Central memory CD4-positive, alpha-beta T cell (primary cell): ENCODE data around the gene RHEBL1.

Experiments used
- DNase-seq: peaks from one replicate; pipeline ENCODE4 v3.0.0; 2022
- total RNA-seq, 3 experiments: gene quantifications; one replicate each; lab custom pipeline; 2026; lab: John Stamatoyannopoulos, UW

The RHEBL1 gene, protein sequence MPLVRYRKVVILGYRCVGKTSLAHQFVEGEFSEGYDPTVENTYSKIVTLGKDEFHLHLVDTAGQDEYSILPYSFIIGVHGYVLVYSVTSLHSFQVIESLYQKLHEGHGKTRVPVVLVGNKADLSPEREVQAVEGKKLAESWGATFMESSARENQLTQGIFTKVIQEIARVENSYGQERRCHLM
- 1.4 to 8.3 (median 2.6) reads per million in 3 experiments for total RNA-seq

DNA sequence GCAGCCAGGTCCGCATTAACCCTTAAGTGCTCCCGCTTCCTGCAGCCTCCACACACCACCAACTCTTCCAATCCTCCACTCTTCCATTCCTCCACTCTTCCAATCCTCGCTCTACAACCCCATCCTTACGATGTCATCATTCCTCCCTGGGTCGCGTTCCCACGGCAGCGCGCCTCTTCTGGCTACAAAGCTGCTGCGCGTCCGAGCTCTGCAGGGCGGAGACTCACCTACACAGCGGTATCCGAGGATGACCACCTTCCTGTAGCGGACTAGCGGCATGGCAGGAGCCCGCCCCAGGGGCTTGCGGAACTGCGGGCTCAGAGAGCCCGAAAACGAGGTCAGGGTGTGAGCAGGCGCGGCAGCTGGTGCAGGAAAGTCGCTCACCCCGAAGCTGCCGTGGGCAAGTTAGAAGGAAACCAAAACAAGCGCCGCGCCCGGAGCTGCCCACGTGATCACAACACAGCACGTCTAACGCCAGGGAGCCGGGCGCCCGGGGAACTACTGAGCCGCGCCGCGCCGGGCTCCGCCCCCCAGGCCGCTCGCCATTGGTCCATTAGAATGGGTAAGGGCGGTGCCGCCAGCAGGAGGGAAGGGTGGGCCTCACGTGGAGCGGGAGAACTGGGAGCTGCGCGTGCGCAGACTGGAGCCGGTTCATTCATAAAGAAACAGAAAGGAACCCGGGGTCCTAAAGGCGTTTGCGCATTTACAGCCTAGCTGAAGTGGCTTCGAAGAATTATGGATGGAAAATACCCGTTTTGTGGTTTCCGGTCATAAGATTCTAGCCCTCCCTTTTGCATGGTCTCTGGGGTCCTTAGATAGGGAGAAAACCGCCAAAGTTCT, at the start of gene RHEBL1:
RHEBL1 (minus strand) TSS at position 473 of the 840 bp plus-strand sequence; CDS start at position 279, 194 bp downstream.
- DNase-seq: peak; percentile 98

DNA sequence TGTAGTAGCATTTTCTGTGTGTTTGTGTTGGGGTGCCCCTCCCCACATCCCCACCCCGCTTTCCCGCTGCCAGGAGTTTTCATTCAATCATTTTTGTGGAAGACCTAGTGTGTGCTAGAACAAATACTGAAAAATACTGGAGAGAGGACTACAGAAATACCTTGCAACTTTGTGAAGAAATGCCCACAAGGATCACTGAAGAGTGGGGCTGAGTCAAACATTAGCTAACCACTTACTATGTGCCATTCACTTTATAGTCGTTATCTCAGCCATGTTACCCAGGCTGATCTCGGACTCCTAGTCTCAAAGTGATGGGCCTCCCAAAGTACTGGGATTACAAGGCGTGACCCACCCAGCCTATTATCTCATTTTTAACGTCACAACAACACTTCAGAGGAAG, 41.4 kb upstream of the RHEBL1 start:
- no peak for DNase-seq

DNA sequence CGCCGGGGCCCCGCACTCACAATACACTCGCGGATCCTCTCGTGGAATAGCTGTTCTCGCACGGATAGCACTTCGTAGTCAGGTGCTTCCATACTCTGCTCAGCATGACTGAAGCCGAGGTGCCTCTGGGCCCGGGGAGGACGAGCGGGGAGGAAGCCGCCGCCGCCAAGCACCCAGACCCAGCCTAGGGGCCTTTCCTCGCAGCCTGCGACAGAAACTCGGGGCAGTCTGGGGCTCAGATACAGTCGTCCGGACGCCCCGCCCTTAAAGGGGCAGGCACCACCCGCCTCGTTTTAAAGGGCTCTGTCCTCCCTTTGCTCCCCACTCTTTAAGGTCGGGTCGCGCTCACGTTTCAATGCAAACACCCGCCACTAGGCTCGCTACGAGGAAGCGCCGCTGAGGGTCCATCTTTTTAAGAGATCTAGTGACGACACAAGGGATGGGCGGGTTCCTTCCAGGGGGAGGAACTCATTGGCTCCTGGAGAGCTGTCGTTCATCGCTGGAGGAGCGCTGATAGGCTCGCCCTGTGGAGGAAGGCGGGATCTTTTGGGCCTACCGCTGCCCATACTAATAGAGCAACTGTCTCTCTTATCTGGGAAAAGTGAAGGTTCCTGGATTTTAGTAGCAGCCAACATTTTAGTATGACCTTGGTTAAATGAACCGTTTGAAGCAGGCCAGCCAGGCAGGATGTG, 40.8 kb upstream of the RHEBL1 start, which contains the start of gene LMBR1L:
LMBR1L (minus strand) TSS at position 384 of the 692 bp plus-strand sequence; CDS start at position 92, 292 bp downstream.
- DNase-seq: peak; percentile 97

DNA sequence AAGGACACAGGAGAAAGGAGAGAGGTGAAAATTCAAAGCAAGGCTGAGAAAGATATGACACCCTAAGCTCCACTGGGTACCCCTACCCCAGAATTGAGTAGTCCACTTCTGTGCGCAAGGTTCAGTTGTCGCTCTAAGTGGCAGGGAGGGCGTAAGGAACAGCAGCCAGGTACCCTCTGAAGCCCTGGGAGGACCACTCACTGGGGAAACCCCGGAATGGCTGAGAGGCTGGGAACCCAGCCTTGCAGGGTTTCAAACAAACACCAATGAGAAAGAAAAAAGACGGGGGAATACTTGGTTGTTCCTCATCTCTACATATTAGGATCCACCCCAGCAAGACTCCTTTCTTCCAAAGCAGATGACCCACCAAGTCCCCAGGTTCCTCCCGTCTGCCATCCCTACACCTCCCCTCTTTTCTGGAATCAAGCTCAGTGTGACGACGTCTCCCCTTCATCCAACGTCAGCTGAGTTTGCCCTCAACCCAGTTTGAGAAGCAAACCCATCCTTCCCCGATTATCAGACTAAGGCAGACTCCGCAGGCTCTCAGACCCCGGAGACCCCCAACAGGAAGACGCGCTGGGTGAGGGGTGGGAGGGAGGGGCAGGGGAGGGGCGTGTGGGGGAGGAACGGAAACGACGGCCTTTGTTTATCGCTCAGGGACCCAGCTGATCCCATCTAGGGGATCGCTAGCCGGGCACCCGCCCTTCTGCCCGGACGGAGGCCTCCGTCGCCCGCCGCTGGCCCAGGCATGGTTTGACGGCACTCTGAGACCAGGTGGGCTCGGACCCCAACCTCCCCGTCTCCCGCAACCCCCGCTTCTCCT, 40.1 kb upstream of the RHEBL1 start:
- no peak for DNase-seq

DNA sequence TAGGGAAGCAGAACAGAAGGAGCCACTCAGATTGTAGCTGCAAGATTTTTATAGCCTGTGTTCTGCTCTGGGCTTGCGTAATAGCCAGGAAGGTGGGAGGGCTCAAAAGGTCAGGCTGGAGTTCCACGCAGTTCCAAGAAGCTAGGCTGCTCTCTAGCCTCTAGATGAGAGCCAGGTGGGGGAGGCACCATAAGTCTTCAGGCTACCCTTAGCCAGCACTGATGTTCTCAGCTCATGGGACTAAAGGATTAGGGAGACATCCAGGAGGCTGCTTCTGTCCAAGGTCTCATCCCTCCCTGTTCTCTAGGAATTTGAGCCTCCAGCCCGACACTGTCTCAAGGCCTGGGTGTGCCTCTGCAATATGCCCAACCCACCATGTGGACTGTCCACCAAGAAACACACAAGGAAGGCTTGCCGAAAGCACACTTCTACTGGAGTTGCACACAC, 39.2 kb upstream of the RHEBL1 start:
- no peak for DNase-seq

DNA sequence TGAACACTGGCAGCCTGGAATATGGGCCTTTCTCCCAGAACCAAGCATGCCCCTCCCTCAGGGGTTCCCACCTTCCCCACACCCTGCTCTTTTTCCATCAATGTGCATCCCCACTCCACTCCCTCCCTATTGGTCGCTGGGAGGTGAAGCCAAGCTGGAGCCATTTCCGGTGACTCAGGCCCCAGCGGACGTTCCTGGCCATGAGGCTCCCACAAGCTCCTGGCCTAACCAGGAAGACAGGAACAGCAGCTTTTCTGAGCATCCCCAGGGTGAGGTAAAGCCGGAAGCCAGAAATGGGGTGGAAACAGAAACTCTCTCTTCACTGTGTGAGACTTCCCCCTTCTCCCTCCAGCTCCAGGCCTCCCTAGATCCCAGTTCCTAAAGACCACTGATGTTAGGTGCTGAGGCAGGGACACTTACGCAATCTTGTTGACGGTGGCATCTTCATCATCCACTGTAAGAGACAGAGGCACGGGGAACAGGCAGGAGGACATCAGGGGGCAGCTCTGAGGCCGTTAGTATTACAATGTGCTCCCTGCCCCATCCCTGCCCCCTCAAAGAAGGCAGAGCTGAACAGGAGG, 35.8 kb upstream of the RHEBL1 start:
- DNase-seq: no peak

DNA sequence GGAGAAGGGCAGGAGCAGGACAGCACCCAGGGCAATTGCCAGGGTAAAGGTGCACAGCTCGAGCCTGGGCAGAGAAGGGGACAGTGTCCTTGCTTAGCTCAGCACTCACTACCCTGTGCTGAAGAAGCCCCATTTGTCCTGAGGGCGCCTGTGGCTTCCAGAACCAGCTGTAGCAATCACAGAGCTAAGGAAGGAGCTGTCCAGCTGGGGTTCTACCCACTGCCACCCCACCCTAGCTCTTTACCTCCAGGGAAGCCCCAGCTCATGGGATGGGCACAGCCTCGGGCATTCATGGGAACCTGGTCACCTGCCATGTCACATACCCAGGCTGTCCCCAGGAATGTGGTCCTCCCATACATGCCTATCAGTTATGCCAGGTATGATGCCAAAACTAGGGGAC, 35.0 kb upstream of the RHEBL1 start:
- DNase-seq: no peak

DNA sequence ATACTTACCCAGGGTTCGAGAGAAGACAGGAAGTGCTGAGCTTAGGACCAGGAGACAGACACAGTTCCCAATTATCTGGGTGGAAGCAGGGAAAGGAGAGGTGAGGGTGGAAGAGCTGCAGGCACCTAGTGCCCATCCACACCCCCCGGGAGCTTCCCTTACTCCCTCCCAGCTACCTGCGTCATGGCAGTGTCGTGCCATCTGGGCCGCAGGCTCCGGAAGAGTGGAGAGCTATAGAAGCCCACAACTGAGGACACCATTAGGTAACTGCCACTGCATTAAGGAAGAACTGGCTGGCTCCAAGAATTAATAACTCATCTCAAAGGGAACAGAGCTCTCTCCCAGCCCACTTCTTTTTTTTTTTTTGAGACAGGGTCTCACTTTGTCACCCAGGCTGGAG, 30.6 kb upstream of the RHEBL1 start:
- no peak for DNase-seq

DNA sequence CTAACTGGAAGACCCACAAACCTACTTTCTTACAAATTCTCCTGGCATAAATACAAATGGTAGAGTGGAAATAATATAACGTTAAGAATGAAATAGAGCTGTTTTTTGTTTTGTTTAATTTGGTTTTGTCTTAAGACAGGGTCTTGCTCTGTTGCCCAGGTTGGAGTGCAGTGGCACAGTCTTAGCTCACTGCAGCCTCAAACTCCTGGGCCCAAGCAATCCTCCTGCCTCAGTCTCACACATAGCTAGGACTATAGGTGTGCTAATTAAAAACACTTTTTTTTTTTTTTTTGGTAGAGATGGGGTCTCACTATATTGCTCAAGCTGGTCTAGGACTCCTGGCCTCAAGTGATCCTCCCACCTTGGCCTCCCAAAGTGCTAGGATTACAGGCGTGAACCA, 28.9 kb upstream of the RHEBL1 start:
- no peak for DNase-seq

DNA sequence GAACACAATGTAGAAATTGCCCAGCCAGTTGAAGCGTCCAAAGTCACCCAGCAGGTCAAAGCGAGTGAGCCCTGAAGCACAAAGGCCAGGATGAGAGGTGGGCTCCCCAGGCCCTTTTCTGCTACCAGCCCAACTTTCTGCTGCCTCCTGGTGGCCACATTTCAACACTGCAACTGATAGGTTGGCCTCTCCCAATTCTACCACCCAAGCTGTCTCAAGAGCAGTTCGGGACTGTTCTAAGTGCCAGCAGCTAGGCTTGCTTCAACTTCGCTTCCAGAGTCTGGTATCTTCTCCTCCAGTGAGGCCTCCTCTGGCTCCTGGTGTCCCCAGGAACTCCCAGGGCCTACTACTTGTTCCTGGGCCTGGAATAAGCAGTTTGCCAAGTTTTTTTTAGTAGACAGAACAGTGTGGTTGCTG, 28.3 kb upstream of the RHEBL1 start:
- DNase-seq: peak; percentile 43

DNA sequence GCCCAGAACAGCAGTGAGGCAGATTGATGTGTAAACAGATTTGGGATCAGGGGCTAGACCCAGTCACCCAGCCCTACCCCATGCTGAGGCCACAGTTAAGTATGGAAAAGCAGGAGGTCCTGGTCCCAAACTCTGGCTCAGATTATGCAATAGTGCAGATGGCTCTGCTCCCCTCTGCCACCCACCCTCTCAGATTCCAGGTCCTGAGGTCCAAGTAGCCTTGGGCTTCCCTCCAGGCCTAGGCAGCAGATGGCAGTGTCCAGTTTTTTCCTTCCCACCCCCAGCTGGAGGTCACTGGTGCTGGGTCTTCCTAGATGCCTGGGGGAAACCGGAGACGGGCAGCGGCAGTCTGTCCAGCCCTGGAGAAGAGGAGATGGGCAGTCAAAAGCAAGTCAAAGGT, 27.6 kb upstream of the RHEBL1 start:
- DNase-seq: no peak

DNA sequence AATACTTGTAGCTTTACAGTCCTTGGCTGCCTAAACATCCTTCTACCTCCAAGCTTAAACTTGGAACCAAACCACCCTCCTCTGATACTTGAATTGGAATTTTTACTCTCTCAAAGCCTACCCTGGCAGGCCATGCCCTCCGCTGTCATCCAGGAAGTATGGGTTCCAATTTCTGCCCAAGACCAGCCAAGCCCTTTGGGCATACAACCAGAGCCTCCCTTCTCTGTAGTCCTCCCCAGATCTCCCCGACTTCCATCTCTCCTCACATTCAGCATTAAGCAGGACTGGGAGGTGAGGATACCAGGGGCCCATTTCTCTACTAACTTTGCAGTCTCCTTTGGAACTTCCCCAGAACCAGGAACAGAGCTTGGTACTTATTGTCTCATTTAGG, 25.2 kb upstream of the RHEBL1 start:
- no peak for DNase-seq

DNA sequence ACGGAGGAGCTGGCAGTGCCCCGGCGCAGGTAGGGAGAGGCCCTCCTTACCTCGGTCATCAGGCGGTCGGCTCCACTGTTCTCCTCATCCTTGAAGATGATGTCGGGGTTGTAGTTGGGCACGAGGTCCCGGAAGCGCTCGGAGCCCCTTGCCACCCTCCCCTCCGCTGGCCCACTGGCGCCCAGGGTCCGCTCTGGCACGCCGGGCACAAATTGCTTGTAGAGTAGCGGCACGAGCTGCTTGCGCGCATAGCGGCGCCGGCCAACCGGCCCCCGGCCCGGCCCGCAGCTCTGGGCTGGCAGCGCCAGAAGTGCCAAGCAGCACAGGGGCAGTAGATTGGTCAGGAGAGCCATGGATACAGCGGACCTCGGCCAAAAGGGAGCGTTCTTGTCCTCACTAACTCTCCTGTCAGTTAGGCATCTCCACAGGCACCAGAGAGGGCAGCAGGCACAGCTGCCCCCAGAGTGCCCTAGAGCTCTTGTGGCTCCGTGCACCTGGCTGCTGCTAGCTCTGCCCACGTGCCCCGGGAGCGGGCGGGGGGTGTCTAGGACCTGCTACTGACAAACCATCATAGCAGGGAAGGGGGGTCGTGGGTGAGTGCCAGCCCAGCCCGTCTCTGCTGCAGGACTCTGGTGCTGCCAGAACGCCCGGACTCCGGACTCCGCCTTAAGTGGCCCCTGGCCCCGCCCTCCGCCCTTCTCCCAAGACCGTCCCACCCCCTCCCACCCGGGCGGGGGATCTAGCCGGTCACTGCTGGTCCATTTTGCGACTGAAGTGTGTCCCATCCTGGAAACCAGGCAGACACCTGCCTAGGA, 24.6 kb upstream of the RHEBL1 start, which contains the start of gene DHH:
DHH (minus strand) TSS at position 642 of the 815 bp plus-strand sequence; CDS start at position 353, 289 bp downstream.
- no peak for DNase-seq

DNA sequence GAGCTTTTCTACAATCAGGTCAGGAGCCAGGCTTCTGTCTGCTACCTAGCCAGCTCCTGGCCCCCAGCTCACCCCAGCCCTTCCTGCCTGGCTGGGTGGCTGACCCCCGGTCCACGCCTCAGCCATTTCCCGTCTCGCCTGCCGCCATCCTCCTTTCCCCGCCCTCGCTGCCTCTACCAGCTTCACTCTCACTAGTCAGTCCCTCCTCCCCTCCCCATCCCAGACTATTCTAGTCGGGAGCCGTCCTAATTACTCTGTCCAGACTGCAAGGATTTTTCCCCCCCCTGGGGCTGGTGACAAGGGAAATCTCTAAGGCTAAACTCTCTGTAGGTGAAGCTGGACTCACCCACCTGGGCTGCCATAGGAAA, 24.0 kb upstream of the RHEBL1 start:
- DNase-seq: no peak

DNA sequence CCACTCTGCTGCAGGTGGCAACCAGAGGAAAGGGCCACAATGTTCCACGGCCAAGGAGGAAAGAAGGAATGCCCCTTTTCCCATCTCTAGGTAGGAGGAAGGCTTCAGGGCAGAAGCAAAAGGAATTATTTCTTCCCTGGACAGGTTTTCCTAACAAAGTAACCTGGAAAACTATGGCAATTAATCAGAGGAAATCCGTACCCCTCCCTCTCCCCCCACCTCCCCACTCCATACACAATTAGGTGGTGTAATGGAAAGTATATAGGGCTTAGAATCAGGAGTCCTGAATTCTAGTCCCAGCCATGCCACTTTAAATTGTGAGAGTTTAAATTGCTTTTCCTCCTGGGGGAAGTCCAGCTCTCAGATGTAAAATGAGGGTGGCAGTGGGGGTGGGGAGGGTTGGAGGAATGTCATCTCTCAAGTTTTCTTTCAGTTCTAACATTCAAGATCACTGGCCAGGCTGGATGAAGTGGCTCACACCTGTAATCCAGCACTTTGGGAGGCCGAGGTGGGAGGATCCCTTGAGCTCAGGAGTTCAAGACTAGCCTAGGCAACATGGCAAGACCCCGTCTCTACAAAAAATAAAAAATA, 23.1 kb upstream of the RHEBL1 start:
- DNase-seq: no peak

DNA sequence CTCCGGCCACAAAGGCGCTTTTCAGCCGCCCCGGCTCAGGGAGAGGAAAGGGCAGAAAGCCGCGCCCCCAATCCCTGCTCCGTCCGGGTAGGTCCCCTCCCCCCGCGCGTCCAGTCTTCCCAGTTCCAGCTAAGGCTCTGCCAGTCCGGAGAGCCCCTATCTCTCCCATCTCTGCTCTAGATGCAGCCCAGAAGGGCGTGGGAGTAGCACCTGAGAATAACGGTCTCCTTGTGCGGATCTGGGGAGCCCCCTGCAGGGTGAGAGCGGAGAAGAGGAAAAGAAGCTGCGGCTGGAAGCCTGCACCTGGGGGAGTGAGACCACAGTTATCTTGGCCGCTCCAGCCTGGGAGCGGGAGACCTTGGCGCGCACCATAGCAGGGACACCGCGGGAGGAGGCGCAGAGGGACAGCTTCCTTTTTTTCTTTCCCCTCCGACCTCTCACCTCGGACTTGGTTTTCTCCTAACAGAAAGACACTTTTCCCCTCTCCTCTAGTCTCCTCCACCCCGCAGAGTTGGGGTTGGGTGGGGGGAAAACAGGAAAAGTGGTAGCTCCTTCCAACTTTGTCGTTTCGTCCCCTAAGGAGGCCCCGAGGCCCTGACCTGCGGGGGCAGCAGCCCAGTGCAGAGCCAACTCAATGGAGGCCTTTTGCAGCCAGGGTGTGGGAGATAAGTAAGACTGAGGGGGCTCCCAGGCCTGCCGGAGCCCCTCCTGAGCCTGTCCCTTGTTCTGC, 22.5 kb upstream of the RHEBL1 start:
- DNase-seq: peak; percentile 42

DNA sequence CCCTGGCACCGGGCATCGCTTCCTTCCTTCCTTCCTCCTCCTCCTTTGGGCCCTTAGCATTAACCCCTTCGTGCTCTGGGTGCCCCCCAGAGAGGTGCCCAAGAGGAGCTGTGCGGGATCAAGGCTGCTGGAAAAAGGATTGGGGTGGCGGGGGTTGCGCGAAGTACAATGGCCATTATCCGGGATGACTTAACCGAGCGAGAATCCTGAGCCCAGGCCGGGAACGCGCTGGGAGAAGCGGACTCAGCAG, 22.0 kb upstream of the RHEBL1 start:
- DNase-seq: no peak

DNA sequence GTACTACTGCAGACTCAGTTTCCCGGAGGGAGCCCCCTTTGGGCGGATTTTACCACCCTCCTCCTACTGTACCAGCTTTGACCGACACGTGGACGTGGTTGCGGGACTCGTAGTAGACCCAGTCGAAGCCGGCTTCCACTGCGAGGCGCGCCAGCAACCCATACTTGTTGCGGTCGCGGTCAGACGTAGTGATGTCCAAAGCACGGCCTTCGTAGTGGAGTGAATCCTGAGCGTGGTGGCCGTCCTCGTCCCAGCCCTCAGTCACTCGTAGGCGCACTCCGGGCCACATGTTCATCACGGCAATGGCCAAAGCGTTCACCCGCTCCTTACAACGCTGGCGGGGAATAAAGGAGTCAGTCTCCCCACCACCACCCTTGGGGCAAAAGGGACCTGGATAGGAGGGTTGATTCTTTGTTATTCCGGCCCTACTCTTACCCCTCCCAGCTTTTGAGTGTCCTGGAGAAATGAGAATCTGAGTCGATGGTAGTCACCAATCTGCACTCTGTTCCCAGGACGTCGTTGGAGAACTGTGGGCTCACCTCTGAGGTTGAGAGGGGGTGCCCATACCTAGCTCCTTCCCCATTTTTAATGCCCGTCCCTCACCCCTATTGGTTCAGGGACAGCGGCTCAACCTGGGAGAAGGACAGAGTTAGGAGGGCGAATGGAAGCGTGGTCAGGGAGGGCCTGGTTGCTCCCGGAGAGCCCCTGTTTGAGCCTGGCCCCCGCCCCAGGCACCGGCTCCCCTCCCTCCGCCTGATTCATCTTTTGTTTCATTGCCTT, 21.5 kb upstream of the RHEBL1 start:
- no peak for DNase-seq
